Measurements from ENCODE around the gene PHF1.
"Not testable (repeated sequence)": the region's sequence is repeated elsewhere in the genome, so short reads cannot be mapped to it uniquely, and the experiment has no call there.

Gene PHF1

GRCh38 chr6:33410711-33411631, at the start of gene PHF1:
TSS of gene PHF1 (plus strand) at chr6:33411014. CDS start at chr6:33412264, 1,250 bp downstream.
- peak; percentile 73 for DNase-seq

- not testable (repeated sequence) for DNase-seq
These were observed 47.3 kb upstream of the PHF1 start for GRCh38 chr6:33363486-33363885.

DNA sequence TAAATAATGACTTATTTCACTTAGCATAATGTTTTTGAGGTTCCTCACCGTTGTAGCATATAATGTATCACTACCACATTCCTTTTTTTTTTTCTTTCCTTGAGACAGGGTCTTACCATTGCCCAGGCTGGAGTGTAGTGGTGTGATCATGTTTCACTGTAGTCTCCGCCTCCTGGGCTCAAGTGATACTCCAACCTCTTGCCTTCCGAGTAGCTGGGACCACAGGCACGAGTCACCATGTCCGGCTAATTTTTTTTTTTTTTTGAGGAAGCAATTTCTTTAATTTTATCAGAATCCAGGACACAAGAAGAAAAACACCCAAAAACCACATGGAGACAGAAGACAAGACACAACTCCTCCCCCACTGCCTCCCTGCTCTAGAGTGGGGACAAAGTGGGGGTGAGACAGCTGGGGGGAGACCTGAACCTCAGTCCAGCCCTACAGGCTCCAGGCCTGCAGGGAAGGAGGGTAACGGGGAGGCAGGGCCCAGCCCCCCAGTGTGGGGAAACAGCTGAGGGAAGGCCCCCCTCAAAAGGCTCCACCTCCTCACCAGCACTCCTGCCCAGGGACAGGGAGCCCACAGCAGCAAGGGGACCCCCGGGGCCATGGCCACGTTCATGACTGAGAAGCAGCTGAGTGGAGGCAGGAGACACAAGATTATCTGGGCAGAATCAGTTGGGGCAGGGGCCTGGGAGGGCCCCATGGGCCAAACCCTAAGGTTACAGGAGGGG, 46.2 kb upstream of the PHF1 start:
- DNase-seq = not testable (repeated sequence)

DNA sequence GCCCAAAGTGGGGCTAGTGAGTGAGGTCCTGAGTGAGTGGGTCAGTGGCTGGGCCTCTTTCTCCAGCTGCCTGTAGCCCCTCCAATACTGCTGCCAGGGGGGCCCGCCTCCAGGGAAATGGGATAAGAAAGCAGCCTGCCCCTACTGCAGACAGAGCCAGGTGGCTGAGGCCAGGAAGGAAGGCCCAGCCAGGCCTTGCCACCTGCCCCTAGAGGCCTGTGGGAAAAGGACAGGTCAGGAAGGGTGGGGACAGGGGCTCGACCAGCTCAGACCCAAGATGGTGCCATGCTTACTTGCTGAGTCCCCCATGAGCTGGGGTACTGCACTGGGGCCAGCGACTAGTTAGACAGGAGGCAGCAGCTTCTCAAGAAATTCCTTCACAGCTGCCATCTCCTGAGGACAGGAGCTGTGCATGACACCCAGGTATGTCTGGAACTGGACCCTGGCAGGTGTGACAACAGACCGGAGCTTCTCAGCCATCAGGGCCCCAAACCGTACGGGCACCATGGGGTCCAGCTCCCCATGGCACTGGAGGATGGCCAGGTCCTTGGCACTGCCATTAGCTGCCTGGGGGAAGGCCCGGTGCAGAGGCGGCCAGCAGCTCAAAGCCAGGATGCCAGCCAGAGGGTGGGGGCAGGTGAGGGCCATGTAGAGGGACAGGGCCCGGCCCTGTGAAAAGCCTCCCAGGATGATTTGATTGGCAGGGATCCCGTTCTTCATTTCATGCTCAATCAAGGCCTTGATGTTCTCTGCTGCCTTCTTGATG, 45.4 kb upstream of the PHF1 start:
- DNase-seq = not testable (repeated sequence)

- DNase-seq = no peak
These were observed 43.7 kb upstream of the PHF1 start for GRCh38 chr6:33367009-33367714.

GRCh38 chr6:33367715-33368025, 43.1 kb upstream of the PHF1 start:
- DNase-seq = not testable (repeated sequence)

GRCh38 chr6:33371901-33372300, 38.9 kb upstream of the PHF1 start:
- not testable (repeated sequence) for DNase-seq

DNA sequence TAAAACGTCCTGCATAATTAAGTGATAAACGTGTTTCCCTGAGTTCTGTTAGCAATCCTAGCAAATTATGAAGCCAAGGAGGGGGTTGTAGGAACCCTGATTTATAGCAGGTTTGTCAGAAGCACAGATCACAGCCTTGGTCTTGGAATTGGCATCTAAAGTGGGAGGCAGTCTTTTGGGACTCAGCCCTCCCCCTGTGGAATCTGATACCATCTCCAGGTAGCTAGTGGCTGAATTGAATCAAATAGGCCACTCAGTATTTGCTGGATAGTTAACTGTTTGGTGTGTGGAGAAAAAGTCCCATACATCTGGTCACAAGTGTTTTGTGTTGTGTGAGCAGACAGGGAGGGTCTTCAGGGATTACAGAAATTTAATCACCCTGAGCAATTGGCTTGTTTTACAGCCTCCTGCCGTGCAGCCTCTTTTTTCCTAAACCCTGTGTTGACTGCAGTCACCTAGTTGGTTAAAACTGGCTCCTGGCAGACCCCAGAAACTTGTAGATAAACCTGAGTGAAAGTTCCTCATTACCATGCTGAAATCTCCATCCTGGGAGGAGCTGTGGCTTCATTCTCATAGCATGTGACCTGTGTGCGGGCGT, 38.2 kb upstream of the PHF1 start:
- no peak for DNase-seq

GRCh38 chr6:33373960-33374910, 36.6 kb upstream of the PHF1 start:
- no peak for DNase-seq

DNA sequence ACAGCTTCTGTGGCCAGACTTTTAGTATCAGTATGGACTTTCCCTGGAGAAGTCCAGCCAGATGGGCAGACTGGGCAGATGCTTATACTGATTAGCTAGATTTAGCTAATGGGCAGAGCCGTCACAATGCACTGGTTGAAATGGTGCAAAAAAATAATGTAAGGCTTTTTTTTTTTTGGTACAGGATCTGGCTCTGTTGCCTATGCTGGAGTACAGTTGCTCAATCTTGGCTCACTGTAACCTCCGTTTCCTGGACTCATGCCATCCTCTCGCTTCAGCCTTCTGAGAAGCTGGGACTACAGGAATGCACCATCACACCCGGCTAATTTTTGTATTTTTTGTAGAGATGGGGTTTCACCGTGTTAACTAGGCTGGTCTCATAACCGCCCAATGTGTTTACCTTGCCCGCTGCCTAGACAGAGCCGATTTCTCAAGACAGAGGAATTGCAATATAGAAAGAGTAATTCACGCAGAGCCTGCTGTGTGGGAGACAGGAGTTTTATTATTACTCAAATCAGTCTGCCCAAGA, 35.6 kb upstream of the PHF1 start:
- no peak for DNase-seq

DNA sequence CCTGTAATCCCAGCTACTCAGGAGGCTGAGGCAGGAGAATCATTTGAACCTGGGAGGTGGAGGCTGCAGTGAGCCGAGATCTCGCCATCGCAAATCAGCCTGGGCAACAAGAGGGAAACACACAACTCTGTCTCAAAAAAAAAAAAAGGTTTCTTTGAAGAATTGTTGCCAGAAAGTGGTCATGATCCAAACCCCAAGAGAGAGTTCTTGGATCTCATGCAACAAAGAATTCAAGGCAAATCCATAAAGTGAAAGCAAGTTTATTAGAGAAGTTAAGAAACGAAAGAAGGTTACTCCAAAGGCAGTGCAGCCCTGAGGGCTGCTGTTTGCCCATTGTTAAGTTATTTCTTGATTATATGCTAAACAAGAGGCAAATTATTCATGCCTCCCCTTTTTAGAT, 33.6 kb upstream of the PHF1 start:
- DNase-seq = no peak

- DNase-seq = not testable (repeated sequence)
These were observed 31.6 kb upstream of the PHF1 start for GRCh38 chr6:33379184-33379583.

DNA sequence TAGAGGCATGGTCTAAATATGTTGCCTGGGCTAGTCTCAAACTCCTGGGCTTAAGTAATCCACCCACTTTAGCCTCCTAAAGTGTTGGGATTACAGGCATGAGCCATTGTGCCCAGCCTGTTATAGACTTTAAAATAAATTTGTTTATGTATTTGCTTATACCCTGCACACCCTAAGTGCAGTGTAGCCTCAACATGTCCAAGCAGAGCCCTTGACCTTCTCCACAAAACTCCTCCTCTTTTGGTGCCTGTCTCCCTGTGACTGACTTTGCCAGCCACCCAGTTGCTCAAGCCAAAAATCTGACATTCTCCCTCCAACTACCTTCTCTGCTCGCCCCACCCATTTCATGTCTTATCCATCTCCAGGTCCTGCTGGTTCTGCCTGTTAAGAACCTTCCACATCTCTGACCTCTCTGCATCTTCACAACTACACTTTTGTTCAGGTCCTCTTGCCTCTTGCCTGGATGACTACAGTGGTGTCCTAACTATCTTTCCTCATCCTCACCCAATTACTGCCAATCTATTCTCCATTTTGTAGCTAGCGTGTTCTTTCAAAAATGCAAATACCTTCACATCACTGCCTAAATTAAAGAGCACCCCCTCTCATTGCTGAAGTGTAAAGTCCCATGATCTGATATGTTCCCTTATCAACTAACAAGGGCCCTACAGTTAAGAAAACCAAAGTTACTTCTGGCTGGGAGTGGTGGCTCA, 30.4 kb upstream of the PHF1 start:
- DNase-seq = no peak

GRCh38 chr6:33383427-33384185, 27.2 kb upstream of the PHF1 start:
- no peak for DNase-seq

- no peak for DNase-seq
These were observed 26.2 kb upstream of the PHF1 start for GRCh38 chr6:33384581-33385020.

- no peak for DNase-seq
These were observed 20.6 kb upstream of the PHF1 start for GRCh38 chr6:33390173-33390572.

DNA sequence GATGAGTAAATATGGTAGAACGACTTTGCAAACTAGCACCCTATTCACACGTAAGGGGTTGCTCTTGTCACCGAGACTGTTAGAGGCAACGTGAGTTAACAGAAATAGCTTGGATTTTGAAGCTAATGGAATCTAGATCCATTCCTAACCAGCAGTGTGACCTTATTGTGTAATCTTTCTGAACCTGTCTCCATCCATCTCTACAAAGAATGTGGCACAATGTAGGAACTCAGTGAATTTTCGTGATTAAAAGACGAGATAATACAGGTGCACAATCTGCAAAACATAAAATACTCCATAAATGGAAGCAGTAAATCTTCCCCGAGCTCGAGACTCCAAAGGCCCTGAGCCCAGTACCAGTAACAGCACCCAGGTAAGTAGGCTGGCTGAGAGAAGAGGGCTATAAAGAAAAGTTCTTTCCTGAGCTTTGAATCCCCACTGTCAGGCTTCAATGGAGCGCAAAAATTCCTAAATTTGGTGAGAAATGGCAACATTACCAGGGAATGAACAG, 20.0 kb upstream of the PHF1 start:
- DNase-seq = no peak

GRCh38 chr6:33391278-33391921, 19.4 kb upstream of the PHF1 start, which contains the start of gene KIFC1:
TSS of gene KIFC1 (plus strand) at chr6:33391823. CDS start at chr6:33391986, 163 bp downstream.
- DNase-seq = peak; percentile 98

Data from activated naive CD4-positive, alpha-beta T cell treated with anti-CD3 and anti-CD28 coated beads, Interleukin-2, amount 50 U/mL, for 16 hours (primary cell).